D341Med (cell line): ENCODE data around the gene DIS3L2.
"Not testable (repeated sequence)": the region's sequence is repeated elsewhere in the genome, so short reads cannot be mapped to it uniquely, and the experiment has no call there.

Experiments
- DNase-seq: peaks from one replicate; pipeline ENCODE4 v3.0.0; 2012; ENCODE audit warnings: low spot score

The DIS3L2 gene

DNA sequence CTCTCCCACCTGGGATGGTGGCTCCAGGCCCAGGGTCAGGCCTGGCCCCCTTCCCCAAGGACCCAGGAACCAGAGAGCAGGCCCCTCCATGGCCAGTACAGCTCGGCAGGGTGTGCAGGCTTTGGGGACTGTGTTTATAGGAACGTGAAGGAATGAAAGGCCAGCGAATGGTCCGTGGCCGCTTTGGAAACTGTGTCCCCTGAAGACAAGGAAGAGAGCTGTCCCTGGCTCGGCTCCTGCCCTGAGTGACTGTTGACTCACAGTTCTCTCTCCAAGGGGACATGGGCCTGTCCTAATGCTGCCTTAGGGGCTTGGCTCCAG, 373.3 kb downstream of the DIS3L2 start:
- not testable (repeated sequence) for DNase-seq

DNA sequence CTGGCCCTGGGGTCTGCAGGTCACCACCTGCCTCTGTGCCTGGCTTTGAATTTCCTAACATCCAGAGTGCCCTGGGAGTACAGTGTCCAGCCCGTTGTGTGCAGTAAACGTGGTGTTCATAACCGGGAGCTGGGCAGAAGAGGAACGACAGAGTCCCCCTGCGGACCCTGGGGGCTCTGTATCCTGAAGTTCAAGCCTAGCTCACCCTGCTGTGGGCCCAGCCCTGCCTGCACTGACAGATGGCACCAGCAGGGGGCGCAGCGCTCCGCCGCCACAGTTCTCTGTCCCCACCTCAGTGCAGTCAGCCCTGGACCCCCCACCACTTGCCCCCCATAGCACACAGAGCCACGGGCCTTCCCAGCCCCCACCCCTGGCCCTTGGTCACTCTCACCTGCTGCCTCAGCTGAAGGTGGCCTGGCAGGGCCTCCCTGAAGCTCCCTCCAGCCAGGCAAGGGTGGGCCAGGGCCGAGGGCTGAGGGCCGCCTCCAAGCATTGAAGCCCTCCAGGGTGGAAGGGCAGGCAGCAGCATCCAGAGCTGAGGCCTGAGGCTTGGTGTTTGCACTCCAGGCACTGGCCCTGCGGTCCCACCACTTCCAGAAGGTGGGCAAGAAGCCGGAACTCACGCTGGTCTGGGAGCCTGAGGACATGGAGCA, 373.8 kb downstream of the DIS3L2 start:
- DNase-seq = not testable (repeated sequence)

DNA sequence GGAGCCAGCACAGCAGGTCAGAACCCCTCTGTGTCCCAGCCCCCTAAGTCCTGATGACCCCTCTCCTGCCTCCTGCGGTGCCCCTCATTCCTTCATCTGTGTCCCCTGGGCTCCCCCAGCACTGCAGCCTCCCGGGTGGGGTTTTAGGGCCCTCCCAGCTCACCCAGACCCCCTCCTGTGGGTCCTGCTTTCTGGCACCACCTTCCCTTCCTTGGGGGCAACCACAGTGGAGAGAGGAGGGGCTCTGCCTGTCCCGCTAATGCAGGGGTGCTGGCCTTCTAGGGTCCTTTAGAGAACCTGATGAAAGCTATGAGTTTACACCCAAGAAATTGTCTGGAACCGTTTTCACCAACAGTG, 374.3 kb downstream of the DIS3L2 start:
- DNase-seq = no peak

DNA sequence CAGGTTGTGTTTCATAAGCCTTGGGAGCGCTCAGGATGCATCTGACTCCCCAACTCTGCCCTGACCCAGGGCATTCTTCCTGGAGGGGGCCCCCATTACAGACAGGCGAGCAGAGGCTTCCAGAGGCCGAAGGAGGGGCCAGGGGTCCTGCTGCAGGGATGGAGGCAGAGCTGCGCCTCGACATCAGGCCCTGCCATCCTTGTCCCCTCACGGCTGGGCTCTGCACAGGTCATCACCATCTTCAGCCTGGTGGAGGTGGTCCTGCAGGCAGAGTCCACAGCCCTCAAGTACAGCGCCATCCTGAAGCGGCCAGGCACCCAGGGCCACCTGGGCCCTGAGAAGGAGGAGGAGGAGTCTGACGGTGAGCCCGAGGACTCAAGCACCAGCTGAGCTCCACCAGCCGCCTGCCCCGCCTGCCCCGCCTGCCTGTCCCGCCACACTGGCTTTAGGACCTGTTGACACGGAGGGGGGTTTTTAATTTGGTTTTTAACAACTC, 374.8 kb downstream of the DIS3L2 start:
- no peak for DNase-seq

DNA sequence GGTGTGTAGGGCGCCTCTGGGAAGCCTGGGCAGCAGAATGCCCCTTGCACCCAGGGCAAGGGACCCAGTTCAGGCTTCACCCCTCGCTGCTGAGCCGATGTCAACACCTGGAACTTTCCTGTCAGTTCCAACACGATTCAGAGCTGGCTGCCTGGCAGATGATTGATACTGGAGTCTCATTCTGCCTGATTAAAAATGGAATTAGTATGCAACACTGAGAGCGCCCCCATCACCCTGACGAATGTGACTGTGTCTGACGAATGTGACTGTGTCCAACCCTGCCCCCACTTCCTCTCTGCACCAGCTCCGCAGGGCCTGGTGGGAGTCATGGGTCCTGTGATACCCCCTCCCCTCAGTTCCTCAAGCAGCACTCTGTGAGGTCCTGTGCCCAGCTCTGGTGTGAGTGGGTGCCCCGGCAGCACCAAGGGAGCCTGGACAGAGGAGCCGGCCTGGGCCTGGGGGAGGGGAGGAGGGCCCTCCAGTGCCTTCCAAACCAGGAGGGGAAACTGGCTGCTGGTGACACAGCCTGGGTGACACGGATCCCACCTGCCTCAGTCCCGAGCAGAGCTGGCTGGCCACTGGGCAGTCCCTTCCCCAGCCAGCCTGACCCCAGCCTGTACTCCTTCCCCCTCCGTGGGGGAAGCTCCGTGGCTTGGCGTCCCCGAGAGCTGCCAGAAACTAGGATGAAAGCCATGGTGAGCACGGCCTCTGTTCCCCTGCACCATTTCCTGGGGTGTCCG, 375.6 kb downstream of the DIS3L2 start:
- no peak for DNase-seq

DNA sequence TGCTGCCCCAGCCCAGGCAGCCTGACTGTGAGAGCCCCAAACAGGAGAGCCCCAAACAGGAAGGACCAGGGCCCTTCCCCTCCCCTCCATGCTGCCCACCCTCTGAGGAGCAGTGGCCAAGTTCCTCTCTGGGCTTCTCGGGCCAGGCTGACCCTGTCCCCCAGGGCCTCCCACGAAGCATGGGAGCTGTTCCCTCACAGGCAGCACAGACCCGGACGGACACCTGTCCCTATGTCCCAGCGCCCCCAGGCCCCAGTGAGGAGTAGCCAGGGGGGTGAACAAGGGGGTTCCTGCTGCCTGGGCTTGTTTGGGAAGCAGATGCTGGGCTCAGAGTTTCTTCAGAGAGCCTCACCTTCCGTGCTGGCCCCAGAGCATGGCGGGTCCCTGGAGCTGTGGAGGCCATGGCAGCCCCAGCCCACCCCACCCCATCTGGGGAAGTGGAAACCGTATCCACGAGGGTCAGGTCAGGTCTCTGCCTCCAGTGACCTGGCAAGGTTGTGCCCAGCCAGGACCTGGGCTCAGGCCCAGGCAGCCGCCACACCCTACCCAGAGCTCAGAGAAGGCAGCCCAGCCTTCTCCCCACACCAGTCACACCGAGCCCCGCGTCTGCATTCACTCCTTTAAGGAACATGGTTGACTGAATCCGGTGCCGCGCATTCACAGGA, 376.7 kb downstream of the DIS3L2 start:
- DNase-seq = not testable (repeated sequence)

DNA sequence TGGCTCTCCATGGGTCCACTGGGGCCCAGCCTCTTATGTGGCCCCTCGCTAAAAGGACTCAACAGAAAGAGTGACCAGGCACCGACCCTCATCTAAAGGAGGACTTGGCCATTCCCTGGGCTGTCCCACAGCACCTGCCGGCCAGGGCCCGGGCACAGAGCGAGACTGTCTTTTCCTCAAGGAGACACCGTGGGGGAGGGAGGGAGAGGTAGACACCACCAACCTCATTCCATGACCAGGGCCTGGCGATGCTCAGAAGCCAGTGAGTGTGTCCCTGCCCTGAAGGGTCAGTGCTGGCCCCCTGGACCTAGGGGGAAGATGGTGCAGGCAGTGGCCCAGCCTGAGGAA, 377.2 kb downstream of the DIS3L2 start:
- DNase-seq = no peak

DNA sequence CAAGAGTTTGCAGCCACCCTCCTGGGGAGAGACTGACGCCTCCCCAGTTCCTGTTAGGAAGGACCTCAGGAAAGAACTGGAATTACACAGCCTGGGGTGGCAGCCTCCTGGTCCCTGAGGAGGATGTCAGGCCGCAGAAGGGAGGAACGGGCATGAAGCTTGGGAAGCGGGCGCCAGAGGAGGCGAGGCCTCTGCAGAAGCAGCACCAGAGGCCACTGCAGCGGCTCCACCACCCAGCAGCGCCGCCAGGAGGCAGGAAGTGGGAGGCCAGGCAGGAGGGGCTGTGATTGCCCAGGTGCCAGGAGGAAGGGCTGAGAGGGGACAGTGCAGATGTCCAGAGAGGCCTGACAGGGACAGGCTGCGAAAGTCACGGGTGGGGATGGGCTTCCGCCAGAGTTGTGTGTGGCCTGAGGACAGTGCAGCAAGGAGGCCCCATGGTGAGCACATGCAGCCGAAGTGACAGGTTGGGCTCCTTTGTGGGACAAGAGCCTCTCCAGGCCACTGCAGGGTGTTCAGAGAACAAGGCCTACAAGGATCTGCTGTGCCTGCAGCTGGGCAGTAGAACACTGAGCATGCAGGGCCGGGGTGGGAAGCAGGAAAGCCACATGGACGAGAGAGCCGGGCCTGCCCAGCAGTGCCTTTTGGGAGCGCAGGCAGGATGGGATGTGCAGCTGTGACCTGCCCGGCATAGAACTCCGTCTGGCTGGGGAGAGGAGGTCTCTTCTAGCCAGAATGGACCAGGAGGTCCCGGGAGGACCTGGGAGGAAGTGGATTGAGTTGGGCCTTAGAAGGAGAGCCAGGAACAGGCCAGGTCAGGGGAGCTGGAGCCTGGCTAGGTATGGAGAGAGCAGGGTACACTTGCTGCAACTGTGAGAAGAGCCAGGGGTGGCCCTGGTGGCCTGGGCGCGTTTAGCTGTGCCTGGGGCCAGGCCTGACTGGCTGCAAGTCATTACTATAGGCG, 377.9 kb downstream of the DIS3L2 start:
- no peak for DNase-seq

DNA sequence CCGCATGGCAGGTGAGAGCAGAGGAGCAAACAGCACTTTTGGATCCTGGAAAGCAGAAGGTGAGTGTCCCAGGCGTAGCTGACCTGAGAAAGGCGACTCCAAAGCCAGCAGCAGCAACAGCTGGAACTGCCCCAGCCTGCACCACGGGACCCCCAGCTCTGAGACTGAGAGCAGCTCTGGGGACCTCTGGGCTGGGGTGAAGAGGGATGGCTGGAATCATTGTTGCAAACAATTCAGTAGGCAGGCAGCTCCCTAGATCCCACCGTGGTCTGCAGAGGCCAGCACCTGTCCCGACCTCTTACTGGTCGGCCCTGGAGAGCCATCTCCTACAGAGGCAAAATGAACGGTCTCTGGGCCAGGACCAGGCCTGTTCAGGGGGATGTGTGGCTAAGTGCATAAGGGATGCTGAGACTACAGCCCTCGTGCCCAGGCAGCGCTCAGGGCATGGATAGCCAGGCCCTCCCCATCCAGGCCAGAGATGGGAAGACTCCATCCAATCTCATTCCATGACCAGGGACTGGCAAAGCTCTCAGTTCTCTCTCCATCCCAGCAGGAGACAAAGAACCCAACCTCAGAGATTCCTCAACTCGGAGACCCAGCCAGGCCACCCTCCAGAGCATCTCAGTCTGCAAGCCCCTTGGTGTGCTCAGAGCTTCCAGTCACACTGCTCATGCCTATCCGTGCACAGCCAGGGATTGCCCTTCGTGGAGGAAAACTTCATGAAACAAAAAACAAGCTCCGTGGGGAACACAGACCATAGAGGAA, 378.8 kb downstream of the DIS3L2 start:
- DNase-seq = no peak

DNA sequence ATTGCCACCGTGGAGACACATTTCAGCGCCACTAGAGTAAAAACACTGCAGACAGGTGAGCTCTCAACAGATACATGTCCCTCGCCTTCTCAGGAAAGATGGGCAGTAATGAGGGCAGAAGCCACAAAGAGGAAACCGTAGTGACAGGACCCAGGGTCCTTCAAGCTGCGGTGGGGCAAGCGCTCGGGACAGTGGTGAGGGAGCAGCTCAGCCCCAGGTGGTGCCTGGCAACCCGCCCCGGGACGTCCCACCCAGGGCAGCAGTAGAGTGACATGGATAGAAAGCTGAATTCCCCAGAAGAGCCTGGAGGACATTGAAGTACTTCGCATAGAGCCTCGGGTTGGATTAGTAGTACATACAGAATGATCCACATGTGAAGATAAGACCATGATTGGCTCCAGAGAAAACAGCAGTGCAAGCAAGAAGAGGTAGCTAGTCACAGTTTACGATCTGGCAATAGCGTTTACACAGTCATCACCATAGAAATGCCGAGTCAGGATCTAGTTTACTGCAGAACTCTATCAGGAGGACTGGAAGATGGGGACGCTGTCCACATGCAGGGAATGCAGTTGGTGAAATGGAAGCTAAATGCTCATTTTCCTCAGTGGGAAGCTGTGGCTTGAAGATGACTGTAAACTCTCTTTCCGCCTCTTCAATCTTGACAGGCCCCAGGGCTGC, 379.7 kb downstream of the DIS3L2 start:
- DNase-seq = no peak

DNA sequence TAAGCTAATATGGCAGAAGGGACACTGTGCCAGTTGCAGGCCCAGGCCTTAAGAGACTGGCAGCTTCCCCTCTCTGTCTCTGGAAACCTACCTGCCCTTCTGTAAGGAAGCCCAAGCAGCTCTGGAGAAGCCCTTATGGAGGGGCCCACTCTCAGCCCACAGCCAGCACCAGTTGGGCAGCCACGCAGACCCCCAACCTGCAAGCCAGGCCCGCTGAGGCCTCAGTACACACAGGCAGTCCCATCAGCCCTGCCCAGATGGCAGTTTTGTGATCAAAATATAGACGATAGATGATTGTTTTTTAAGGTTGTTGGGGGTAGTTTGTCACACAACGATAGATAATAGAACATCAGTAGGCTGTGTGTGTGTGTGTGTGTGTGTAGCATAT, 380.2 kb downstream of the DIS3L2 start:
- DNase-seq = no peak

DNA sequence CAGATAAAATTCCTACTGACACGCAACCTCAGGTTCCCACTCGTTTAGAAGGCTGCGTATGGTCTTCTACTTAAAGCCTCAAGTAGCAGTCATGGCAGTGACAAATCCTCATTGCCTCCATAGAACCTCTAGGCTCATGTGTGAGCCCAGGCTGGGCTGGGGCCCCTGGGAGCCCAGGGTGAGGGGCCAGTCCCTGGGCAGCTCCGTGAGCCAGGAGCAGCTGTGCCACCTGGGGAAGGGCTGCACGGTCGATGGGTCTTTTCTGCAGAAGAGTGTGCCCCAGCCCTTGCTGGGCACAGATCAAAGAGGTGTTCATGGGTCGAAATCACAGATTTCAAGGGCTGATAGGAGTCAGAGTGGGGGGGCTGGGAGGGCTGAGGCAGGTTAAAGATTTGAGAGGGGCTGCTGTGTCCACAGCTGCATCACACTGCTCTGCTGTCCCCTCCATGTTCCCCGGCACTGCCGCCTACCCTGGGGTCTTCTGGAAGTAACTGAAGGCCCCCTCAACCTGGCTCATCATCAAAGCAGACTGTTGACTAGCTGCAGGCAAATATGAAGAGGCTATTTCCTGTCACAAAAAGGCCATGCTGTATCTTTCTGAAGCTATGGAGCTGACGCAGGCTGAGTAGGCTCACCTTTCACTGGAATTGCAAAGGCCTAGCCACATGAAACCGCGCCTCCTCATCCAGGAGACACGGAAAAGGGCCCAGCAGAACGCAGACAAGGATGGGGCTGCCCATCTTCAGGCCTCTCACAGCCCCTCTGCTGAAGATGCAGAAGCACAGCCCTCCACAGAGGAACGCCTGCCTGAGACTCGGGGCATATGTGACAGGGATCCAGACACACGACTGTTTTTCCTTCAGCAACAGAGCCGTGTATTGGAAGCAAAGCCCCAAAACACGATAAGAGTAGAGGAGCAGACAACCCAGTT, 381.4 kb downstream of the DIS3L2 start:
- DNase-seq = no peak

DNA sequence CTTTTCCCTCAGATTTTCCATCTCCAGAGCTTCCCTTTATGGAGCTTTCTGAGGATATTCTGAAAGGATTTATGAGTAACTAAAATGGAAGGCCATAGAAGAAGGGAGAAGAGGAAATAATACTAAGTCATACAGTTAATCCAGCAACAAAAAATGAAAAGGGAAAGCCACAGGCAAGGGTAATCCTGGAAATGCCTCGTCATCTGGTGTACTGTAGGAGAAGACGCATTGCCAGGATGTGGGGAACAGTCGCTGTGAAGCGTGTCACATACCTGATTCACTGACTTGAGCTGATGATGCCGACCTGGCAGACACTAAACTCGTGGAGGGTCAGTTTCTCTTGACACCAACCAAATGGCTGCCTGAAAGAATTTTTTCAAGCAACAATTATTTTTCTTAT, 382.3 kb downstream of the DIS3L2 start:
- no peak for DNase-seq

DNA sequence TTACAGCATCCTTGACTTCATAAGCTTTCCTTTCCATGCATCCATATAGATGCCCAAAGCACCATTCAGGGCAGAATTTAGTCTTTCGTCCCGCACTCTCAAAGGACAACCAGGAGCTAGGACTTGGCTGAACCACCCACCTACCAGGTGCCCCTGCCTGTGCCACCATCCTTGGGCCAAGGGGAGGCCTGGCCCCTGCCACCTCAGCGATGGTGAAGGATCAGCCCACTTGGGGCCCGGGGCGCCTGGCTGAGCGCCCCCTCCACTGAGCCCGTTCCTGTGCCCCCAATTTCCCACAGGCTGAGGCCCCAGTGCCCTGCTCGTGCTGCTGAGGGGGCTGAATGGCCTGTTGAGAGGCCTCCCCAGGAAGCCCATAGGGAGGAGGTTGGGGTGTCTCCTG, 383.7 kb downstream of the DIS3L2 start:
- no peak for DNase-seq

DNA sequence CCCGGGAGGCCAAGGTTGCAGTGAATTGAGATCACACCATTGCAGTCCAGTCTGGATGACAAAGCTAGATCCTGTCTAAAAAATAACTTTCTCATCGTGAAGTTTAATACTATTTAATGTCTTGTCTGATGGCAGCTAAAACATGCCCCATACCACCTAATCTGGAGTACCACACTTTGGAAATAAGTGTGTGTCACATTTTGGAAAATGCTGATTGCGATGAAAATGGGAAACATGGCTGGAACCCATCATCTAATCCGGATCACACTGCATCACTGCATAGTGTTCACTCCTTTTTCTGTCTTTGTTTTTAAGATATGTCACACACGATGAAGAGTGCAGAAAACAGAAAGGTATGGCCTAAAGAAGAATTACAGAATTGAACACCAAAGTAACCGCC, 385.9 kb downstream of the DIS3L2 start:
- DNase-seq = no peak

DNA sequence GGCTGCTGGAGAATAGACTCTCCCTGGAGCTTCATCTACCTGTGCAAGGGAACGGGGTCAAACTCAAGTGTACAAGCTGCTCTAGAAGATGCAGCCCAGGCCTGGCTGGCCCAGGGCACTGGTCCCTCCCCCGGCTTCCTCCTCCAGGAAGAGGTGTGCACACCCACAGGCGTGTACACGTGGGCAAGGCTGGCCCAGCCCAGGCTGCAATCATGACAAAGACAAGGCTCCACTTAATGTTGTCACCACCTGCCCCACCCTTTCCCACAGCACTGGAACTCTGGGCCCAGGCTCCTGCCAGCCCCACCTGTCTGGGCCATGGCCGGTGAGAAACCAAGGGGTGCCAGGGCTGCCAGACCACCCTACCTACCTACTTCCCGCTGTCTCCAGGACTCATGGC, 387.4 kb downstream of the DIS3L2 start:
- no peak for DNase-seq

DNA sequence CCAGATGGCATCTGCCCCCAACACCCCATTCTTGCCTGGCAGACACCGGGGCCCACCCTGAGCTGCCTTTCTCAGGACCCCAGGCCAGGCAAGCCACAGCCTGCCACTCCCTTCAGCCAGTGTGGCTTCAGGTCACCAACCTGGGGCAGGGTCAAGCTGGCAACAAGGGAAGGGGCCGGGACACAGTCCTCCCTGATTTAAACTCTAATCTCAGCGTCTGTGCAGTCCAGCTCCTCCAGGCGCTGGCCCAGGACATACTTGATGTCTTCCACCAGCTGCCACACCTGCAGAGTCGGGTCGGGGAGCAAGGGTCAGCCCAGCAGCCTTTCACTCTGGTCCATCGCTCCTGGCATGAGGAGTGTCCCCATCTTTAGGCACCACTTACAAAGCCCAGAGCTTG, 388.0 kb downstream of the DIS3L2 start:
- DNase-seq = no peak

DNA sequence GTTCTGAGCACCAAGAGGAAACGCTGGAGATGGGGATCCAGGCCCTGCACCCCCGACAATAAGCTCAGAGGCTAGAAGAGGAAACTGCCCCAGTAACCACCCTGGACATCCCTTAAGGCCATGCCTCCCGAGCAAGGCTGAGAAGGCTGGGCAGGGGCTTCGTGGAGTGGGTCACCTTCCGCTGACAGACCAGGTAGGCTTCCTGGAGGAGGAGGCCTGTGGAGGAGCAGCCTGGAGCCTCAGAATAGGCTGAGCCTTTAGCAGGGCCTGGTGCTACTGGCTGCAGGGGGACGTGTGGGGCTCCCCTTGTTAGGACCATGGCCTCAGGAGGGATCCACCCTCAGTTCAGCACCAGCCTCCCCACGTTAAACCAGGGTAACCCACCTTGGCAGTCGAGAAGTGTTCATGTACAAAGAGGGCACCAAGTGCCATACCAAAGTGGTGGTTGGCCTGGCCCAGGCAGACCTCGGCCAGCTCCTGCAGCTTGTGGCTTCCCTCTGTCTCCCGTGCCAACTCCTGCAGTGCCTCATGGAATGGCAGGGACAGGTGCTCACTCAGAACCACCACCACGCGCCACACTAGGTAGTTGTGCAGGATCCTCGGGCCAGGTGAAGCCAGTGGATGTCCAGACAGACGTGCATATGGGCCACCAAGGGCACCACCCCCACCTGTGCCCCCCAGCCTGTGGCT, 388.6 kb downstream of the DIS3L2 start:
- no peak for DNase-seq
